Activated naive CD8-positive, alpha-beta T cell treated with anti-CD3 and anti-CD28 coated beads, Interleukin-2, amount 50 U/mL, for 16 hours (primary cell): ENCODE results near the gene TAS1R3.

Experiments
- DNase-seq: peaks from one replicate; pipeline ENCODE4 v3.0.0-alpha.2; 2020; ENCODE audit warnings: low read depth, low spot score

TAS1R3 gene

GRCh38 chr1:1295154-1295923, 35.7 kb upstream of the TAS1R3 start:
- no peak for DNase-seq

GRCh38 chr1:1296070-1297061, 34.7 kb upstream of the TAS1R3 start:
- no peak for DNase-seq

DNA sequence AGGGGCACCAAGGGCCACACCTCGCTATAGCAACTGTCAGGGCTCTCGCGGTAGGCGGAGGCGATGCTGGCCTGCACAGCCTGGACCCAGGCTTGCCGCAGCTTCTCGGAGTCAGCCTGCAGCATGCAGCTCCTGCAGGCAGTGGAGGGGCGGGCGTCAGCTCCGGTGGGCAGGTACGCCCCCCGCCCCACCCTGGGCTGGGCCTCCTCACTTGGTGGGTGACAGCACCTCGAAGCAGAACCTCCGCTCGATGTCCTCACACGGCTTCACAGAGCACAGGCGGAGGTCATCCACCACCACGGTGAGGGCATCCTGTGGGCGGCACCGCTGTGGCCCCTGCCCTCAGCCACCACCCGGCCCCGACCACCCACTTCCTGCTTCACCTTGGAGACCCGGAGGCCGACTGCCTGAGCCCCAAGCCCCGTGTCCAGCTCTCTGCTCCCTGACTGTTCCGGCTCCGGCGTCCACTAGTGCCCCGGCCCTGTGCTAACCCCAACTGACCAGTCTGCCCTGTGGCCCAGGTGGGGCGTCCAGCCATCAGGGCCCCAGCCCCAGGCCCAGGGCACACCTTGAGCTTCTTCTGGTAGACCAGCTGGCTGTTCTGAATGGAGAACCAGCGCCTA, 33.2 kb upstream of the TAS1R3 start:
- DNase-seq = no peak

- no peak for DNase-seq
Observed at GRCh38 chr1:1298861-1299685, 32.0 kb upstream of the TAS1R3 start.

- DNase-seq = no peak
Observed at GRCh38 chr1:1299686-1300351, 31.3 kb upstream of the TAS1R3 start.

GRCh38 chr1:1300352-1300739, 30.7 kb upstream of the TAS1R3 start:
- no peak for DNase-seq

GRCh38 chr1:1302006-1302430, 29.1 kb upstream of the TAS1R3 start:
- DNase-seq = no peak

DNA sequence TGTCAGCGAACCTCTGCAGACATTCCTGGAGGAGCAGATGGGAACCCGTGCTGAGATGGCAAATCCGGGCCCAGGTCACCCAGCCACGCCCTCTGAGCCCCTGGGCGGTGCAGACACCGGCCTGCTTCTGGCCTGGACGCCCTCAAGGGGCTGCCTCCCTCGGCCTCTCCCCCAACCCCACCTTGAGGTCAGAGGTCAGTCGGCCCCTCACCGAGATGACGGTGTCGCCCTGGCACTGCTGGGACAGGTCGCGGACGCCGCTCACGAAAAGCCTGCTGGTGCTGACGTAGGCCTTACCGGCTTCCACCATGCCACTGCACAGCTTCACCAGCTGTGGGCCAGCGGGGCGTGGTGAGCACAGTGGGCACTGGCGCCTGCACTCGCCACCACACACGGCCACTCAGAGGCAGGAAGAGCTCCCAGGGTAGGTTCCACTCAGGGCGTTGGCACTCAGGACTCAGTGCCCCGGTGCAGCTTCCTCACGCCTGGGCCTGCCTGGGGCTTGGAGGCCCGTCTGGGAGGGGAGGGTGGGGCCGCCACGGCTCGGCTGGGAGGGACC, 28.1 kb upstream of the TAS1R3 start:
- no peak for DNase-seq

- DNase-seq = no peak
Observed at GRCh38 chr1:1303736-1304135, 27.3 kb upstream of the TAS1R3 start.

DNA sequence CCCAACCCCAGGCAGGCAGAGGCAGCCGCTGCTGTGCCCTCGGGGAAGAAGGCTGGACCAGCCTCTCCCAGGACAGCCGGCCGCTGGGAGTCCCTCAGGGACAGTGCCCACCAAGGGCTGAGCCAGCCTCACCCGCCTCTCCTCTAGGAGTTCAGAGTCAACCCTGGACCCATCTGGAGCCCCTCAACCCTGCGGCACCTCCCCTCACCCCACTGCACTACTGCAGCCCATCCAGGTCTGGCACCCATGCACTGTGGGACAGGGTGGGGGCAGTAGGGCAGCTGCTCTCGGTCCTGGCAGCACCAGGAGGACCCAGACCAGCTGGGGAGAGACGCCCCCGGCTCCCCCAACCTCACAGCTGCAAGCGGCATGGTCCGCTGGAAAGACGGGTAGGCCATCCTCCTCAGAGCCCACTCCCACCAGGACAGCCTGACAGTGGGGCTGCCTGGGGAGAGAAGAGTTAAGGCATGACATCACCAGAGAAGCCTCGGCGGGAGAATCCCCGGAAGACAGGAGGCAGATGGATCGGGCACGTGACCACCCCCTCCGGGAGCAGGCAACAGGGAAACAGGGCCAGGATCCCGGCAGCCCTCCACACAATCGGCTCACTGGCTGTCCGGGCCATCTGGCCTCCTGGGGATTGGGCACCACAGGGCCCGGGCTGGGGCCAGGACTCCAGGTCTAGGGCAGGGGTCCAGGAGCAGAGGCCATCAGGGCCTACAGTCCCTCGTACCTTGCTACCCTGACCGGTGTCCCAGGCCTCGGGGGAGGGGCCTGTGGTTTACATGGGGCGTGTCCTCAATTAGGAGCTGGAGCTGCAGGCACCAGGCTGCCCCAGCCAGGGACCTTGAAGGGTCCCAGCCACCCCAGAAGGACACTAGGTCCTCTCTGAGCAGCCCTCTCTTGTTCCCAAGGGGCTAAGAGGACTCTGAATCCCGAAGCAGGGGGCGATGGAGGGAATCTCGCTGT, 26.5 kb upstream of the TAS1R3 start:
- DNase-seq = no peak

DNA sequence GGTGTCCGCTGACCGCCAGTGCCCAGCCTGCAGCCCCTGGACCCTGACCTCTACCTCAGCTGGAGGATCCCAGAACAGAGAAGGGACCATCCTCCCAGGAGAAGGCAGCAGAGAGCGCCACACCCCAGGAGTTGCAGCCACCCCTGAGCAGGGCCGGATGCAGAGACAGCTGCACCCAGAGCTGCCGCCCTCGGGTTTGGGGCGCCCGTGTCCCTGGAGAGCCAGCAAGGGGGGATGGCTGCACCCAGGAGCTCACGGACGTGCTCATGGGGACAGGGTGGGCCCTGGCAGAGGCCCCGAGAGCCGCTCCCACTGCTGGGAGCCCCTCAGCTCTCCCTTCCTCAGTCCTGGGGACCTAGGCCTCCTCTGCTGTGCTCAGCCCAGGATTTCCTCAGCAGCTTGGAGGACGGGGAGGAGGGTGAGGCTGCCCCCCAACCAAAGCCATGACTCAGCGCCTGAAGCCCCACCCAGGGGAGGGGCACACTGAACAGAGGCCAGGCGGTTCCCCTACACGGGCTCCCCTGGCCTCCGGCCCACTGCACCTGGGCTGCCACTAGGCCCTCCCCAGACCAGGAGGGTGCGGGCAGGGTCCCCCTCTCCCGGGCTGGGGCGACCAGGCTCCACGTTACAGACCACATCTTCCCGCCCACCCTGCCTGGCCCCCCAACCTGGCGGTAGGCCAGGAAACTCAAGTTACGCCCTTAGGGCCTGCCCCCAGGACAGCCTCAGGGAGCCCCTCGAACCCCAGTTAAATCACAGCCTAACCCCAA, 25.6 kb upstream of the TAS1R3 start:
- peak; percentile 59 for DNase-seq

GRCh38 chr1:1306070-1306660, 24.9 kb upstream of the TAS1R3 start:
- DNase-seq = no peak

GRCh38 chr1:1306661-1307260, 24.3 kb upstream of the TAS1R3 start:
- DNase-seq = no peak

DNA sequence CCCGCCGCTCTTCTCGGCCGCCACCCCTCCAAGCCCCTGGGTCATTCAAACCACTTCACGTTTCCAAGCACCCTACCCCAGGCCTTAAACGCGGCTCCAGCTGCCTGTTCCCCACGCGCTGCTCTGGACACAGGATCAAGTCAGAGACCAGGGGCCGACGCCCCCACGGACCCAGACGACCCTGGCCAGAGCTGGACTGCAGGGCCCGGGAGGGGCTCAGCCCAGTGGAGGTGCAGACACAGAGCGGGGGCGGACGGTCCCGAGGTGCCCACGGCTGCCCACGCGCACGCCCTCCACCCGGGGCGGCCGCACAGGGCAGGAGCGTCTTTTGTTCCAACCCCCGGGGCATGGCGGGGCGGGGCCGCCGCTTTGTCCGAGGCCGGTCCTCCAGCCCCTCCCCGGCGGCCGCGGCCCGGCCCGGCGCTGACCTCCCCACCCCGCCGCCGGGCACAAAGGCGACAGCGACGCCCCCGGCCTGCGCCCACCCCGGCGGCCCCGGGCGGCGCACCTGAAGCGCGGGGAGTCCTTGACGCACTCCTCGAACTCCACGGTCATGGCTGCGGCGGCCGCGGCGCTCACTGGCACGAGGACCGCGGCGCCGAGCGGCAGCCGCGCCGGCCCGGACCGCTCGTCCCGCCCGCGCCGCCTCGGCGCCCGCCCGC, 23.7 kb upstream of the TAS1R3 start:
- DNase-seq = no peak

DNA sequence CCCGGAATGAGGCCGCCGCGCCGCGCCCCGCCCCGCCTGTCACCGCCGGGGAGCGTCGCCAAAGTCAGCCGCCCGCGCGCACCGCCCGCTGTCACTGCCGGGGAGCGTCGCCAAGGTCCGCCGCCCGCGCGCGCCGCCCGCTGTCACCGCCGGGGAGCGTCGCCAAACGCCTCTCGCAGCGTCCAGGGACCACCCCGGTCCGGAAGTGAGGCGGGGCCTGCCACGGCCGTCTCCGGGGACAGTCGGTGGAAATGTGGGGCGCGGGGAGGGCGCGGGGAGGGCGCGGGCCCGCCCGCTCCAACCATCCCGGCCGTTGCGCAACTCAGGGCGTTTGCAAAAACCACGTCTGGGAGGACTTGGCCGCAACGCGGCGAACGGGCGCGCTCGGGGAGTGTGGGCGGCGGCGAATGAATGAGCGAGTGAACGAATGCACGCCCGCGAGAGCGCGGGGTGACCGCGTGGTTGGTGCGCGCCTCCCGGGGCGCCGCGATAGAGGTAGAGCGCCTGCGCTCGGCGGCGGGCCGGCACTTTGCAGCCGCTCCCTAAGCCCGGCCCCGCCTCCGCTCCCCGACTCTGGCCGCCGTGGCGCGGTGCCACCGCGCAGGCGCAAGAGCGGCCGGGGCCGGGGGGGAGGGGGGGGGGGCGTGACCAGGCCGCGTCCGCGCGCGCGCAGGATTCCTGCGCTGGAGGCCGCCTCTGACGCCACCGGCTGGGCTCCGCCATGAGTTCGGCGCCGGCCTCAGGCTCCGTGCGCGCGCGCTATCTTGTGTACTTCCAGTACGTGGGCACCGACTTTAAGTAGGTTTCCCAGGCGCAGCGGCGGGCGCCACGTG, 22.9 kb upstream of the TAS1R3 start, which contains the start of the genes ACAP3 and PUSL1:
ACAP3 (minus strand) TSS at position 8 of the 833 bp plus-strand sequence. CDS start 115 bp downstream, outside the sequence.
PUSL1 (plus strand) TSS at position 675 of the 833 bp plus-strand sequence; CDS start at position 722, 47 bp downstream.
- DNase-seq = peak; percentile 70

GRCh38 chr1:1308756-1309250, 22.3 kb upstream of the TAS1R3 start:
- no peak for DNase-seq
